ENCODE results near the gene CENPN.

- TF ChIP-seq CTCF (IDR thresholded peaks at IDR 0.05) (no peak), POLR2A (IDR thresholded peaks at IDR 0.05) (no peak)
These were observed 29.1 kb downstream of the CENPN start for GRCh38 chr16:81035975-81036750.

All from testis (tissue), 2 donors.